ENCODE data around the gene NUMA1. TPM values are rescaled to one million over a fixed set of nuclear protein-coding genes. Genes with fewer than 3 reads are reported as not detected.
A peak's percentile ranks its signal among the peaks of the same experiment; 100 is the strongest.

Gene NUMA1
- polyA plus RNA-seq, 3 donors, result 4.1 to 91.2 (median 12.4) TPM

DNA sequence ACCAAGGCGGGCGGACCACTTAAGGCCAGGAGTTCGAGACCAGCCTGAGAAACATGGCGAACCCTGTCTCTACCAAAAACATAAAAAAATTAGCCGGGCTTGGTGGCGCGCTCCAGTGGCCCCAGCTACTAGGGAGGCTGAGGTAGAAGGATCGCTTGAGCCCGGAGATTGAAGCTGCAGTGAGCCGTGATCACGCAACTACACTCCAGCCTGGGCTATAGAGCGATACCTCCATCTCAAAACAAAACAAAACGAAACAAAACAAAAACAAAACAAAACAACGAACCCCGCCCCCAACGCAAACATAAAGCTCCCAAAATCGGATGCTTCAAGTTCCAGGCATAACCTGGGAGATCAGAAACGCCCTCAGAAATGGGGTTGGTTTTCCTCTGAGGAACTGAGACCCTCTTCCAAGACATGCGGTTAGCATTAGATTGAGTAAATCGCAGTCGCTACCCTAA, 872 bp upstream of the NUMA1 start:
- no peaks in the 10 kb centered on the region for H3K27me3 ChIP-seq (ENCODE audit: control insufficient read depth in 2 of 2, insufficient read depth in 2 of 2, low read length in 2 of 2)
- Mint-ChIP-seq H3K4me1 (peaks cover 43% of the 10 kb centered on the region), H3K9me3 (no peaks in the 10 kb centered on the region), H3K36me3 (peaks cover 10 to 16% of the 10 kb centered on the region in 2 donors), H3K27me3 (ENCODE audit: low read depth in 3 of 3) (no peaks in the 10 kb centered on the region), H3K4me3 (peak overlapping the region; percentile 84 to 98), H3K27ac (peak overlapping the region; percentile 96 to 100 (median 98))
- no peaks in the 10 kb centered on the region for H4K20me1 ChIP-seq (ENCODE audit: insufficient read depth, low read length)
- WGBS (ENCODE audit: insufficient coverage), result 94% methylated on average over 9 of the region's 21 CpGs
- peaks cover 31 to 59% of the 10 kb centered on the region in 2 donors for H3K4me1 ChIP-seq (ENCODE audit: control insufficient read depth in 1 of 2, insufficient read depth in 2 of 2, low read length in 2 of 2)
- peak overlapping the region; percentile 93 for H3K4me2 ChIP-seq (replicated peaks; ENCODE audit: extremely low read depth, low read length, poor library complexity, severe bottlenecking)
- intact Hi-C loops (cut with micrococcal nuclease), result loop anchor here in 1 of 2 donors (2.0 kb wide), 1 partner anchor 22 kb away; the partner anchor contains the start of gene LAMTOR1
- H3K36me3 ChIP-seq (replicated peaks in 1 of 2; ENCODE audit: control insufficient read depth in 1 of 2, insufficient read depth in 2 of 2, low read length in 2 of 2), result peaks cover 0 to 14% of the 10 kb centered on the region in 2 donors
- peak overlapping the region; percentile 40 to 98 (median 69) for H3K4me3 ChIP-seq (replicated peaks in 1 of 3; ENCODE audit: low read depth in 2 of 3, low read length in 3 of 3)
- peak overlapping the region; percentile 89 for H2AFZ ChIP-seq (ENCODE audit: insufficient read depth, low read depth, low read length, poor library complexity, severe bottlenecking)
- H3K27ac ChIP-seq (ENCODE audit: low read depth in 1 of 2, low read length in 2 of 2), result peak overlapping the region; percentile 53 to 82
- TF ChIP-seq, protein P1, sequence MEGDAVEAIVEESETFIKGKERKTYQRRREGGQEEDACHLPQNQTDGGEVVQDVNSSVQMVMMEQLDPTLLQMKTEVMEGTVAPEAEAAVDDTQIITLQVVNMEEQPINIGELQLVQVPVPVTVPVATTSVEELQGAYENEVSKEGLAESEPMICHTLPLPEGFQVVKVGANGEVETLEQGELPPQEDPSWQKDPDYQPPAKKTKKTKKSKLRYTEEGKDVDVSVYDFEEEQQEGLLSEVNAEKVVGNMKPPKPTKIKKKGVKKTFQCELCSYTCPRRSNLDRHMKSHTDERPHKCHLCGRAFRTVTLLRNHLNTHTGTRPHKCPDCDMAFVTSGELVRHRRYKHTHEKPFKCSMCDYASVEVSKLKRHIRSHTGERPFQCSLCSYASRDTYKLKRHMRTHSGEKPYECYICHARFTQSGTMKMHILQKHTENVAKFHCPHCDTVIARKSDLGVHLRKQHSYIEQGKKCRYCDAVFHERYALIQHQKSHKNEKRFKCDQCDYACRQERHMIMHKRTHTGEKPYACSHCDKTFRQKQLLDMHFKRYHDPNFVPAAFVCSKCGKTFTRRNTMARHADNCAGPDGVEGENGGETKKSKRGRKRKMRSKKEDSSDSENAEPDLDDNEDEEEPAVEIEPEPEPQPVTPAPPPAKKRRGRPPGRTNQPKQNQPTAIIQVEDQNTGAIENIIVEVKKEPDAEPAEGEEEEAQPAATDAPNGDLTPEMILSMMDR (IDR thresholded peaks at IDR 0.05), result no peak
- H3K79me2 ChIP-seq (ENCODE audit: insufficient read depth, low read length), result peaks cover 42% of the 10 kb centered on the region
- DNase-seq, result no peak
- H3K9me3 ChIP-seq (replicated peaks in 1 of 2; ENCODE audit: control insufficient read depth in 1 of 2, insufficient read depth in 1 of 2, low read length in 2 of 2), result no peaks in the 10 kb centered on the region
- H3K9ac ChIP-seq (ENCODE audit: insufficient read depth, low read length, poor library complexity, severe bottlenecking), result peak overlapping the region; percentile 47

DNA sequence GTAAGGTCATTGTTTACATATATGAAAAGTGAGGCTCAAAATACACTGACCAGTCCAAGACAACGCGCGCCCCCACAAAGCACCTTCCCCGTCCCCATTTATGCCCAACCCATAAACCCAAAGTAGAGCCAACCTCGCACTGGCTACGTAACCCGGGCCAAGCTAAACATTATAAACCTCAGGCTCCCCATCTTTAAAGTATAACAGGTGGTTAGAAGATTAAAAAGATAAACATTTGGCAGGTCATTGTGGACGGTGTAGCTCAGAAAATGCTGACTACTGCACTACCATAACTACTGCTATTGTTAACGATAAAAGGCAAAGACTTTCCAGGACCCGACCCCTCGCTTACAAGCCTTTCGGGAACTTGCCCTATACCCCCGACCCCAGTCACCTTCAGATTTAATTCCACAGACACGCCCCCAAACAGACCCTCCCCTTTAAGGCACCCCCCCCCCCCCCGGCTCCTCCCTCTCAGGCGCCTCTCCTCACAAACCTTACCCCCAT, 470 bp downstream of the NUMA1 start:
- H3K79me2 ChIP-seq (ENCODE audit: insufficient read depth, low read length), result peaks cover 56% of the 10 kb centered on the region
- TF ChIP-seq, protein P1 (IDR thresholded peaks at IDR 0.05), result no peak

More for the DNA sequence above, 470 bp downstream of the NUMA1 start:
- Histone ChIP-seq H3K36me3 (replicated peaks in 1 of 2; ENCODE audit: control insufficient read depth in 1 of 2, insufficient read depth in 2 of 2, low read length in 2 of 2) (peaks cover 0 to under 1% of the 10 kb centered on the region in 2 donors), H3K4me2 (replicated peaks; ENCODE audit: extremely low read depth, low read length, poor library complexity, severe bottlenecking) (peak overlapping the region; percentile 93), H4K20me1 (ENCODE audit: insufficient read depth, low read length) (no peaks in the 10 kb centered on the region), H3K27ac (ENCODE audit: low read depth in 1 of 2, low read length in 2 of 2) (peak overlapping the region; percentile 53 to 82), H3K9me3 (replicated peaks in 1 of 2; ENCODE audit: control insufficient read depth in 1 of 2, insufficient read depth in 1 of 2, low read length in 2 of 2) (no peaks in the 10 kb centered on the region), H3K4me1 (ENCODE audit: control insufficient read depth in 1 of 2, insufficient read depth in 2 of 2, low read length in 2 of 2) (peaks cover 41 to 72% of the 10 kb centered on the region in 2 donors), H3K27me3 (ENCODE audit: control insufficient read depth in 2 of 2, insufficient read depth in 2 of 2, low read length in 2 of 2) (no peaks in the 10 kb centered on the region), H3K9ac (ENCODE audit: insufficient read depth, low read length, poor library complexity, severe bottlenecking) (peak overlapping the region; percentile 65), H2AFZ (ENCODE audit: insufficient read depth, low read depth, low read length, poor library complexity, severe bottlenecking) (peak overlapping the region; percentile 89), H3K4me3 (replicated peaks in 1 of 3; ENCODE audit: low read depth in 2 of 3, low read length in 3 of 3) (peak overlapping the region; percentile 69 to 98 (median 72))
- Mint-ChIP-seq H3K27ac (peak overlapping the region; percentile 96 to 100 (median 98)), H3K27me3 (ENCODE audit: low read depth in 3 of 3) (no peaks in the 10 kb centered on the region), H3K9me3 (no peaks in the 10 kb centered on the region), H3K4me3 (peak overlapping the region; percentile 84 to 88), H3K4me1 (peaks cover 53% of the 10 kb centered on the region), H3K36me3 (peaks cover 1 to 4% of the 10 kb centered on the region in 2 donors)
- intact Hi-C loops (cut with micrococcal nuclease), result loop anchor here in 1 of 2 donors (2.0 to 5.0 kb wide), 2 partner anchors 23 to 38 kb away; partner anchors contain the start of gene LAMTOR1
- DNase-seq, result no peak
- WGBS (ENCODE audit: insufficient coverage), result 0% methylated on average over 6 of the region's 16 CpGs
